NCI-H460 (cell line): Measurements from ENCODE around the gene PEF1. TPM values are rescaled to one million over a fixed set of nuclear protein-coding genes. Genes with fewer than 3 reads are reported as not detected.

Source experiments
- DNase-seq: peaks from one replicate; pipeline ENCODE4 v3.0.0-alpha.2; 2016; ENCODE audit warnings: low read depth; ENCODE audit errors: extremely low read depth
- total RNA-seq: library from RNA; depleted of rRNA; stranded (reverse); fragments of >200 nt; shearing (Covaris generic); gene quantifications from 2 replicates; pipeline ENCODE4 v1.2.3, GENCODE V29; 2014

PEF1 gene
- total RNA-seq, 1 experiment from 2014 or later: 44.7 TPM

DNA sequence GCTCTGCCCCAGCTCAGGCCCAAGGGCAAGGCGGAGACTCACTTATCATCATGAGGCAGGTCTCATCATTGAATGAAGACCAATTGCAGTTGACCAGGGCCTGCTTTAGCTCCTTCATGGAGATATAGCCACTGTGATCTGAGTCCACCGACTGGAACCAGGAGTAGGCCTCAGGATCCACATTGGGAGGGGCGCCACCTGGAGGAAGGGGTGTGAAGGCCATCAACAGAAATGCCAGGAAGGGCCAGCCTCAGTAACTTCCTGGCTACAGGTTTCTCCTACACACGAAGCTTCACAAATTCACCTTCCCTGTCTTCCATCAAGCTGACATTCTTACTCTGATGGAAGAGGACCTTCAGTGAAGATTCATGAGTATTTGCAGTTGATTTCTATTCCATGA is 11.6 kb downstream of the PEF1 start:
- peak; percentile 8 for DNase-seq

DNA sequence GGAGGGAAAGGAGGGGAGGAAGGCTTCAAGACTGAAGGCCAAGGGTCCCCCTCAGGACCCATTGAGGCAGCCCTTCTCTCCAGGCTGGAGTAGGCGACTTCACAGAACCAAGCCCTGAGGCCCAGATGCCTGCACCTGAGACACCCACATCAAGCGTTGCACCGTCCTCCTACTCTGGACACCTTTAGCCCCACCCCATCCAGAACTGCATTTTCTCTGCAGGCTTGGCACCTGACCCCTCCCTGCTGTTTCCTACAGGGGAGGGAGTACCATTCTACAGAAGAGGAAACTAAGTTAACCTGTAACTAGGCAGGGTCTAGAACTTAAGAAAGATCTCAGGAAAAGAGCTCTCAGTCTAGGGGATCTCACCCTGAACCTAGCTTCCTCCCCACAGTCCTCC is 12.0 kb downstream of the PEF1 start:
- DNase-seq: no peak

DNA sequence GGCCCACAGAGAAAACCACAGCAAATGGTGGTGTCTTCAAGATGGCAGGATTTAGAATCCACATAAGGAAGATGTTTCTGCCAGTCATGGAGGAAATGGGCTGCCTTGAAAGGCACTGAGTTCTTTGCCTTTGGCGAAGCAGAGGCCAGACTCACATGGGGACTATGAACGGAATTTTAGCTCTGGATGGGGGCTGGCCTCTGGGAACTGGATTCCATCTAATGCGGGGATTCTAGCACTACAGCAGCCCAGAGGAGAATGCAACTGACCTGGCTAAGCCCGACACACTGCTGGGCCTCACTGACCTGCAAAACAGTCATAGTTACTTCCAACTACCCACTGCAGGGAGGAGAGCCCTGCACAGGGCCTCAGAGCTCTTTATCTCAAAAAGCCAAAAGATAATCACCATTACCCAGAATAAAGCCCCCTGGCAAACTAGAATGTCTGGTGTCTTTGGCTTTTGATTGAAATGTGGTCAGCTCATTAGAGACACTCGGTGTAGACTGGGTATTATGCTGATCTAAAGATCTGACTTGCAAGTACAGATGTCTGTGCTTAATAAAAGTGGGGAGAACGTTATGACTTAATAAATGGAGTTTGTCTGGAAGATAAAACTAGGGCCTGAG is 15.6 kb downstream of the PEF1 start:
- no peak for DNase-seq

DNA sequence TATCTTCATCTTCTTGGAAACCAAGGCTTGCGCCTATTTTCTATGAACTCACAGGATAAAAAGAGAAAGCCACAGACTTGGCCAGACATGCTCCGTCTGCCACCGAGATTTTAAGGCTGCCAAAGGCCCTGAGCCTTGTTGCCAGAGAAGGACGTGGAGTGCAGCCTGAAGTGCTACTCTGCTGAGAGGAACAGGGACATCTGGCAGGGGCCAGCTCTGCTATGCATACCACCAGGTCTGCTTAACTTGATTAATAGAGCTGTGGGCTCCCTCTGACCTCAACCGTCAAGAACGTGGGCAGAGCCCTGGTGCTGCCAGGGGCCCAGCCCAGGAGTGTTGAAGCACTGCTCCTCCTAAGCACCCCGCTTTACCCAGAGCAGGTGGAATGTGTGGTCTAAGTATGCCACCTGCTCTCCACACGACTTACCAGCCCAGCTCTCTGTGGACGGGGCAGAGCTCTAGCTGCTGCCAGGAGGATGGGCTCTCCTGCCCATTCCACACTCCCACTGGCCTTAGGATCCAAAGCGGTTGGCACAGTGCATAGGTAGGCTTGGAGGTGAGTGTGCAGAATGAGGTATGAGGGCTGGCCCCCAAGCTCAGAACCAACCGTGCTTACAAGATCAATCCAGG is 16.6 kb downstream of the PEF1 start:
- no peak for DNase-seq

DNA sequence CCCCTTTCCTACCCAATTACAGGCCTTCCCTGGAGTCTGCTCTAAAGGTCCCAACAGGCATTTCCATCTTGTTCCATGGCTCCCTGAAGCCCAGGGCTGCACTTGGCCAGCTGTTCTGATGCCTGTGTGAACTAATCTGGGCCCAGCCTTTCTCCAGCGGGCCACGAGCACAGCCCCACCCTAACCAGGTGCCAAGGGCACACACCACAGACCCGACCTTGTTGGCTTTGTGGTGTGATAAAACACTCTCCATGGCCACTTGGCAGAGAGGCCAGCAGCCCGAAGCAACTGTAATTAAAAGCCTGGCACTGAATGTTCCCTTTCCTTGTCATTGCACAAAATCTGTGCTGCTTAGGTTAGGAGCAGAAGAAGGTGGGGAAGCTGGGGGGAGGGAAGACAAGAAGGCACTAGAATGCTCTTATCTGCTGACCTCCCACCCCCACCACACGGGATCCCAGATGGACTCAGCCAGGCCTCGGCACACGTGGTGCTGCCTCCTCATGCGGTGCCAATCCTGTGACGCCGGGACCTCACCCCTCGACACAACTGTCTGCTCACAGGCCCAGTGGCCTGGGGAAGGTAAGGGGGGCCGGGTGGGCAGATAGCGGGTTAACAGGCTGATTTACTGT is 17.3 kb downstream of the PEF1 start:
- DNase-seq: no peak

DNA sequence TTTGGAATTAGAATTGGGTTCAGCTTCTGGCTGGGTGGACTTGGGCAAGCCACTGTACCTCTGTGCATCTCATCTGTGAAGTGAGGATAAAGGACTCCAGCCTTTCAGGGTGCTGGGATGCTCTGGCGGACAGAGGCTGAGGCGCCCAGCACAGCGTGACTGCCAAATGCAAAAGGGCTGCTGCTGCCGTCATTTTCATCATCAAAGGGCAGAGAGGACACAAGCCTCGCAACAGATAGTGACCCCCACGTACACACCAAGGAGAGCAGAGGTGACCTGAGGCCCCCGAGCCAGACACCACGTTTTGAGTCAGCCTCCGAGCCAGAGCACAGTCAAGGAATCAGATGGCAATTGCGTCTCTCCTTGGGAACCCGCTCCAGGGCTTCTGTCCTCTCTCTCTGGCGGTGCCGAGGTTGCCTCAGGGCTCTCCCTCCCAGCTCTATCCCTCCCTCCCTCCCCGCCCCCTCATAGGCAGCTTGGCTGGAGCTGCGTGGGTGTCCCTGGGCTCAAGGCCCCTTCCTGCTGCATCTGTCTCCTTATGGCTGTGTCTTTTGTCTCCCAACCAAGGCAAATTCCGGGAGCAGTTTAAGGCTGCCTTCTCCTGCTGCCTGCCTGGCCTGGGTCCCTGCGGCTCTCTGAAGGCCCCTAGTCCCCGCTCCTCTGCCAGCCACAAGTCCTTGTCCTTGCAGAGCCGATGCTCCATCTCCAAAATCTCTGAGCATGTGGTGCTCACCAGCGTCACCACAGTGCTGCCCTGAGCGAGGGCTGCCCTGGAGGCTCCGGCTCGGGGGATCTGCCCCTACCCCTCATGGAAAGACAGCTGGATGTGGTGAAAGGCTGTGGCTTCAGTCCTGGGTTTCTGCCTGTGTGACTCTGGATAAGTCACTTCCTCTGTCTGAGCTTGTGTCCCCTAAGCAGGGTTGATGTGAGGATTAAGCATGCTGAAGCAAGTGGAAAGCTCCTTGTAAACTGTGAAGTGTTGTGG is 18.2 kb downstream of the PEF1 start:
- DNase-seq: no peak

DNA sequence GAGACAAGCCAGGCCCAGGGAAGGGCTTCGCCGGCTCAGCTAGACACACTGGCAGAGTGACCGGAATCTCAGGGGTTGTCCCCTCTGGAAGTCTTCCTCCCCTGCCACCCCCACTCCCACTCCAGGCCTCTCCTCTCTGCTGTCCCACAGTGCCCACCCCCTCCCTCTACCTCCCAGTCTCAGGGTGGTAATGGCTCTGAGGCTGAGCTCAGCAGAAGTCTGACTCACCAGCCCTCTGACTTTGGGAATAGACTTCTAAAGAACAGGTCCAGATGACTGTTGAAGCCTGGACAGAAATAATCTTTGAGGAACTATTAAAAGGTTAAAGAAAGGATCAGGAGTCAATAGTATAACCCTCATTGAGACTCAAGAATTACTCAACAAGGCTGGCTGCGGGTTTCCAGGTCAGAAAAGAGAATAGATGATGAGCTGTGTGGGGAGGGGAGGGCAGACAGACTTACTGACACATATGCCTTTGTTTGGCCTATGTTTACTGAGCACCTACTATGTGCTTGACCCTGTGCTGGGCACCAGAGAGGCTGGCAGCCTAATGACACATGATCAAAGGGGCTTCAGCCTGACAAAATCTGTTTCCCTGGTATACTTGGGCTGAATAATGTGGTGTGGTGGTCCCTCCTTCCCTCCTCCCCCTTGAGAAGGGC is 19.0 kb downstream of the PEF1 start:
- no peak for DNase-seq

DNA sequence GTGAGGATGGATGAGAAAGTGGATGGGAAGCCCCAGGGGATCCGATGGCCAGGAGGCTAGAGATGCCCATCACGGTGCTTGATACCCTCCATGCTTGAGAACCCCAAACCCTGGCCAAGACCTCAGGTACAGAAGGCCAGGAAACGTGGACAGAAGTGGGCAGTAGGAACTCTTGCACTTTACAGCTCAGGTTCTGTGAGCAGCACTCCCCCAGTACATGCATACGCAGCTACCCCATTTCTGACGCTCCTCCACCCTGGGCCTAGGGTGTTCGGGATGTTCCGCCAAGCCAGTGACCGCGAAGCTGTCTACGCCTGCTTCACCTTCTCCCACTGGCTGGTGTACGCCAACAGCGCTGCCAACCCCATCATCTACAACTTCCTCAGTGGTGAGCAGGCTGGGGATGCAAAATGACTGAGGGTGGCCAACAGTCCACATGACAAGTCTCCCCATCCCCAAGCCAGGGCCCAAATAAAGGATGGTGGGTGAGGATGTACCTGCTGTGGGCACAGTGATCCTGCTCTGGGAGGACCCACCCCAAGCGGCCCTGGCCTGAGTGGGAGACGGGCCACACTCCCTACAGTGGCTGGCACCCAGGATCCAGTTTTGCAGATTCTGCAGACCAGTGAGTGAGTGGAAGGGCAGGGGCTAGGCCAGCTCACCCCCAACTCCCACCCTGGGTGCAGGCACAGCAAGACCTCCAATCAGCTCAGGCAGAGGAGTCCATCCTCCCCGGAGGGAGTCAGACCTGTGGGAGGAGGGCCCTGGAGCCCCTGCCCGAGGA is 19.8 kb downstream of the PEF1 start:
- no peak for DNase-seq

DNA sequence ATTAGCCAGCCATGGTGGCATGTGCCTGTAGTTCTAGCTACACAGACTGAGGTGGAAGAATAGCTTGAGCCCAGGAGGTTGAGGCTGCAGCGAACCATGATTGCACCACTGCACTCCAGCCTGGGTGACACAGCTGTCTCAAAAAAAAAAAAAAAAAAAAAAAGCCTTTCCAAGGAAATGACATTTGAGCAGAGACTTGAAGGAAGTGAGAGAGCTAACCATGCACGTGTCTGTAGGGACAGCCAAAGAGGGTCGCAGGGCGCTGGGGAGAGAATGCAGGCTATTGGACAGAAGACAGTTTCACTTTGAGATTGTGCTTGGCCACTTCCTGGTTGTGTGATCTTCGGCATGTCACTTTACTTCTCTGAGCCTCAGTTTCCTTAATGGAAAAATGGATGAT is 20.4 kb downstream of the PEF1 start:
- no peak for DNase-seq

DNA sequence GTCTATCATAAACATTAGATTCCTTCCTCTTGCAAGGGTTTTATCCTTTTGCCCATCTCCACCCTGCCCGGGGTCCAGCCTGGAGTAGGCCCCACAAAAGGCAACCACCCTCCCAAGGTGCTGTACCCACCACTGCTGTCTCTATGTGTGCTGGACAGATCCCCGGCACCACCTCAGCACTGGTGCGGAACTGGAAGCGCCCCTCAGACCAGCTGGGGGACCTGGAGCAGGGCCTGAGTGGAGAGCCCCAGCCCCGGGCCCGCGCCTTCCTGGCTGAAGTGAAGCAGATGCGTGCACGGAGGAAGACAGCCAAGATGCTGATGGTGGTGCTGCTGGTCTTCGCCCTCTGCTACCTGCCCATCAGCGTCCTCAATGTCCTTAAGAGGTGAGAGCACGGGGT is 21.3 kb downstream of the PEF1 start:
- DNase-seq: no peak

DNA sequence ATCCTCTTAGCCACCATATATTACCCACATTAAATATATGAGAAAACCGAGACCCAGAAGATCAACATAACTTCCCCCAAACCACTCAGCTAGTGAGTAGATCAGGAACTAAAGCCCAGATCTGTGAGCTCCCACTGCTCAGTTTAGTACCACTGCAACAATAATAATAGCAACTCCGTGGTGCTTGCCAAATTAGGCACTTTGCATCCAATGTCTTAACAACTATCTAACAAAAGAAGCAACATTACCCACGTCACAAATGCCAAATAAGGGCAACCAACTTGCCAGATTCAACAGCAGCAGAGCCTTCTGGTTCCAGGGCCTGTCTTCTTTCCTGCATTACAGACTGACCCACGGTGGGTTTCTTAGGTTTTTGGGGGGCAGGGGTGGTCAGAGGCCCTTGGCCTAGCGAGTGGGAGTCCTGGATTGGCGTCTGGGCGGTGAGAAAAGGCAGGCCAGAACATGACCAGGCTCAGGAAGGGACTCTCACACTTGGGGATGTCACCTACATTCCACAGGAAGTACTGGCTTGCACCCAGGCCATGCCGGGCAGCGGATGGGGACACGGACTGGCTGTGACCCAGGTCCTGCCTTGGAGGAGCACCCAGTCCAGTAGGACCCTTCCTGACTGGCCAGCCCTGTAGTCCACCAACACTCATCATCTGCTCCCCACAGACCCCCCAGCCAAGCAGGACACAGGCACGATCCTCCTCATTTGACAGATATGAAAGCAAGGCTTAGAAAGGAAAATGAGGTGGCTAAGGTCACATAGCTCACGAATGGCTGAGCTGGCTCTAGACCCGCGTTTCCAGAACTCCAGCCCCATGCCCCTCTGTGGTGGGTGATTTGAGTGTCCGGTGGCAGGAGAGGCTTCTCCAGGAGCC is 22.6 kb downstream of the PEF1 start:
- no peak for DNase-seq

DNA sequence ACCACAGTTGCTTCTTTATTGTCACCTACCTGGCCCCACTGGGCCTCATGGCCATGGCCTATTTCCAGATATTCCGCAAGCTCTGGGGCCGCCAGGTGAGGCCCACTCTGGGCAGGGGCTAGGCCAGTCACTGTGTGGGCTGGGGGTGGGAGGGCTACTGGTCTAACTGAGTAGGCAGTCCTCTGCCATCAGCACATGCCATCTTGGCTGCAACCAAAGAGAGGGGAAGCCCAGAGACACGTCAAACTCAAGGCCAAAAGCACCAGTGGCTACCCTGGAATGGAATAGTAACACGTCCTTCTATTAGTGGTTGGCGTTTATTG is 23.2 kb downstream of the PEF1 start:
- DNase-seq: no peak

DNA sequence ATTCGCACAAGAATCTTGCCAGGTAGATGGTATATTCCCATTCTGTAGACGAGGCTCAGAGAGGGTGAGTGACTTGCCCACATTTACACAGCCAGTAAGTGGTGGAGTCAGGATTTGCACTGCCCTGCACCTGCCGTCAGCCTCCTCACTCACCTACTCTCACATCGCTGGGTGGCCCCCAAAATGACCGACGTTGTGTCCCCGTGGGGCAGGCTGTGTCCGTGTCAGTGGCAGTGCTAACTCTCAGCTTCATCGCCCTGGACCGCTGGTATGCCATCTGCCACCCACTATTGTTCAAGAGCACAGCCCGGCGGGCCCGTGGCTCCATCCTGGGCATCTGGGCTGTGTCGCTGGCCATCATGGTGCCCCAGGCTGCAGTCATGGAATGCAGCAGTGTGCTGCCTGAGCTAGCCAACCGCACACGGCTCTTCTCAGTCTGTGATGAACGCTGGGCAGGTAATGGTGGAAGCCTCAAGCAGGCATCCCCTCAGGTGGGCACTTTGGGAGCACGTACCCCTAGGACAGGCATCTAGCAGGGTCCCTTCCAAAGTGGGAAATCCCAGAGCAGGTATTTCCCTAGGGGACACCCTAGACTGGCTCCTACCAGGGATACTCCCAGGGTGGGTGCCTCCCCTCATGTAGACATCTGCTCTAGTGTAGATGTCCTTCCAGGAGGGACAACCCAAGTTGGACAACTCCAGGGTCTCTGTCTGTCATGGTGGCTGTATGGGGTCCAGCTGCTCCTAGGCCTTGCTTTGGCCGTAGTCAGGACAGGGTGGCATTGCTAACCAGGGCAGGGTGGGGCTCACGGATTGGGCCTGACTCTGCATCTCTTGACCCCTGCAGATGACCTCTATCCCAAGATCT is 23.8 kb downstream of the PEF1 start:
- no peak for DNase-seq

DNA sequence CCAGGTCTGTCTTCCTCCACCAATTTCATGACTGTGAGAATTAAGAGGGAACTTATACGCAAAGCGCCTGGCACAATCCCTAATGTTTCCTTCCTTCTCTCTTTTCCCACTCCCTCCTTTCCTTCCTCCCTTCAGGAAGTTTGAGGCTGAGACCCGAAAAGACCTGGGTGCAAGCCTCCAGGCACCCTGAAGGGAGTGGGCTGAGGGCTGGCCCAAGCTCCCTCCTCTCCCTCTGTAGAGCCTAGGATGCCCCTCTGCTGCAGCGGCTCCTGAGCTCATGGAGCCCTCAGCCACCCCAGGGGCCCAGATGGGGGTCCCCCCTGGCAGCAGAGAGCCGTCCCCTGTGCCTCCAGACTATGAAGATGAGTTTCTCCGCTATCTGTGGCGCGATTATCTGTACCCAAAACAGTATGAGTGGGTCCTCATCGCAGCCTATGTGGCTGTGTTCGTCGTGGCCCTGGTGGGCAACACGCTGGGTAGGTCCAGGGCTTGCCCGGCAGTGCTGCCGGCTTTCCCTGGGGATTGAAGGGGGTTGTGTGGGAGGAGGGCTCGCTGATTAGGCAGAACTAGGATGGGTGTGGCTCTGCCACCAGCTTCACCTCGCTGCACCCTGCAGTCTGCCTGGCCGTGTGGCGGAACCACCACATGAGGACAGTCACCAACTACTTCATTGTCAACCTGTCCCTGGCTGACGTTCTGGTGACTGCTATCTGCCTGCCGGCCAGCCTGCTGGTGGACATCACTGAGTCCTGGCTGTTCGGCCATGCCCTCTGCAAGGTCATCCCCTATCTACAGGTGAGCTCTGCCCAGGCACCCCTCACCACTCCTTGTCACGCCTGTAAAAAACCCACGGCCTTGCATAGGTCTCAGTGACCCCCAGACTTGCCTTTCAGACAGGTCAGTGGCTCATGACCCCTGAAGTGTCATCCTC is 25.5 kb downstream of the PEF1 start:
- no peak for DNase-seq

DNA sequence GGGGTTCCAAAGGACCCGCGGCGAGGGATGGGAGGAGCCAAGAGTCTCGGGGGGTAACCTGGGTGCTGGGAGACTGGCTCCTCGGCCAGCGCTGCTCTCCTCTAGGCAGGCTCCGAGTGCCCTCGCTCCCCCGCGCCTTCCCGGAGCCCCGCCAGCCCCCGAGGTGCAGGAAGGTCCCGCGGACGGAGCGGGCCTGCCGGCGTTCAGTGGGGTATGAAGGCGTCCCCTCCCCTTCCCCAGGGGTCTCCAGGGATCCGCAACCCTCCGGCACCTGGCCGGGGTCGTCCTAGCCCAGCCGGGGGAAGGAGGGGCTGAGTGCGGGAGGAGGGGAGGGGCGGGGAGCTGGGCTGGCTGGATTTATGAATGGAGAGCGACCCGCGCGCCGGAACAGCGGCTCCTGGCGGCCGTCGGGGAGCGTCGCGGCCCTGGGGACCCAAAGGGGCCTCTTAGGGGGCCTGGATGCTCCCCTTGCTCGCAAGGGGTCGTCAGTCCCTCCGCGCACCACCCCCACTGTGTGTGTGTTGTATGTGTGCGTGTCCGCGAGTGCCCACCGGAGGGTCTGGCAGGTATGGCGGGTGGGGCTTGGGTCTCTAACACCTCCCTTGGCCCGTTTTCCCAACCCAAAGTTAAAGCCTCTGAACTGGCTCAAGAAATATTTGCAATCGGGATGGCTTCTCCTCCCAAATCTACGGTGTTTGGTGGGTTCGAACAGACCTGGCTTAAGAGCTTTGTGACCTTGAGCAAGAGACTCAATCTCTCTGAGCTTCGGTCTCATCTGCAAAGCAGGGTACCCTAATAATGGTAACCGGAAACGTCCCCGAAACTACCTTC is 26.5 kb downstream of the PEF1 start:
- DNase-seq: peak; percentile 7
